IPS DF 4.7 (cell line): Measurements from ENCODE around the gene XPNPEP1.
A peak's percentile ranks its signal among the peaks of the same experiment; 100 is the strongest.

Experiments
- DNase-seq: peaks from one replicate; pipeline ENCODE4 v3.0.0-alpha.2; 2013; ENCODE audit warnings: low spot score; ENCODE audit errors: extremely low read depth

The XPNPEP1 gene

DNA sequence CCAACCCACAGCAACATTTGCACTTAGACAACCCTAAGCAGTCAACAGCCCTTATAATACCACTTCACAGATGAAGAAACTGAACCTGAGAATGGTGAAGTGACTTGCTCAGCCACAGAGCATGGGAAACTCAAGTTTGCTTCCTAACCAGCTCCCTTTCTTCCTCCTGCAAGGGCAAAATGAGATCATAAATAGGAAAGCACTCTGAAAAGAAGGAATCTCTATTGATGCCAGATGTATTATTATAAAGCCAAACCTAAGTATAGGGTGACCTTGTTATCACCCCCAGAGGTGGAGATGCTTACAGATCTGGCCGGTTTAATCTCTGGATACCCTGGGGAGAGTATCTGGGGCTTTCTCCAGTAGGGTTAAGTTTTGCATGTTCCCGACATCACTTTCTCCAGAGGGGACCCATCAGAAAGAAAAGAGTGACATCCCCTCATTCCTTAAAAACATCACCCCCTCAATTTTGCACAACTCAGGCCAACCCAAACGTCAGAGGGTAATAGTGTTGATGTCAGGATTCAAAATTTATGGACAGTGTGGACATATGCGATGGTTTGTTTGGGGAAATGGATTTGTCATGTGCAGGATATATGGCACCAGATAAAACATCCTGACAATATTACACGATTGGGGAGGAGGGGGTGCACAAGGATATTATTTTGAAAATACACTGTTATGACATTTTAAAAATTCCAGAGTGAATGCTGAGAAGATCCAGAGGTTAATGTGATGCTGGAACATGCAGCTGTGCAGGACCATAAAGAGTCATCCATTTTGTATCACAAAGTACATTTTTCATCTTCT lies 24.0 kb upstream of the XPNPEP1 start:
- DNase-seq, result no peak

DNA sequence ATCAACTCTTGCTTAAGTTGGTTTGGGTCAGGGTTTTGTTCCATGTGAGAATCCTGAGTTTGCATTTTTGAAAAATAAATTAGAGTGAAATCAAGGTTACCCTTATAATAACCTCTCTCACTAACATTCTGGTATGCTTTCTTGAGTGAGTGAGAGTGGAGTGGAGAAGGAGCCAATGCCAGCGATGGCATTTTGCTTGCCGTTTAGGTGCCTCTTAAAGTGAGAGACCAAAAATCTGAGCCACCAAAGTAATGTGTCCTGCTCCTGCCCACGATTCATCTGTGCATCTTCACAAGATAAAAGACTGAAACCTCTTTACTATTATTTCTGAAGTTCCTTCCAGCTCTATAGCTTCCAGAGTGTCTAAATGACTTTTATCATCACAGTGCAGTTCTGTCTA lies 23.4 kb upstream of the XPNPEP1 start:
- no peak for DNase-seq

DNA sequence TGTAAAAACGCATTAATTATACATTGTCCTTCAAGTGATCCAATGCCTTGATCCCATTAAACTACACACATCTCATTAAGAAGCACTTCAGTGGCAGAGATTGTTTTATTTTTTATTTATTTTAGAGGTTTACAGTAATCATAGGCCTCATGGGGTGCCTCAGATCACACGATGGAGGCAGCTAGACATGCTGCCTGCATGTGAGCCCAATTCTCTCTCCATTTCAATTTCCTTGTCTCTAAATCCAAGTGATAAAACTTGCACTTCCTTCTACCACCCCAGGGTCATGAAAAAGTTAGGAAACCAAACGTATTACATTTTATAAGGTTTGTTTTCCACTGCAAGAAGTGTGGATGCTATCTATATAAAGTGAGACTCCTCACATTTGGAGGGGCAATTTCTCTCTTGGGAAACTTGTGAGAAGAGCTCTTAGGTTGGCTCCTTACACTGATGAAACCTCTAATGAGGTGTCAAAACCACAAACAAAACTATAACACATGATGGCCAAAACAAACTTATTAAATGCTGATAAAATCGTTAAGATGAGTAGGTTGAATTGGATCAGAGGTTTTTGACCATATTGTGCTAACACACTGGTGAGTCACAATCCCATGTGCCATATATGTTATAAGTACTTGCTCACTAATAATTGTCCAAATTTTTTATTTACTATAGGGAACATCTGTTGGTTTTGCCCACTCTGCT lies 22.3 kb upstream of the XPNPEP1 start:
- no peak for DNase-seq

DNA sequence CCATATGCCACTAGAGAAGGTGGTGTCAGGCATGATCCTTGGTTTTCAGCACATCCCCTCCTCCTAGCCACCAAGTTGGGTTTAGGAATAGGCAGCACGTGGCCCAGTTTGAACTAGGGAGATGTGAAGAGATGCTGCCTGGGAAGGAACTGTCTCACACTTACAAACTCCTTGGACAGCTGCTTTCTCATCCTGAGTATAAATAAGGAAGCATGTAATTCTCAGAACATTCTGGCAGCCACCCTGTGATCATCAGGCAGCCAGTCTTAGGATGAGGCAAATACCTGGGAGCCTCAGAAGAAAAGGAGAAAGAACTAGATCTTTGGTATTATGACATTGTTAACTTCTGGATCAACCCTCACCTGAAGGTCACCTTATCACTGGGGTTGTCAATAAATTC lies 21.3 kb upstream of the XPNPEP1 start:
- no peak for DNase-seq

DNA sequence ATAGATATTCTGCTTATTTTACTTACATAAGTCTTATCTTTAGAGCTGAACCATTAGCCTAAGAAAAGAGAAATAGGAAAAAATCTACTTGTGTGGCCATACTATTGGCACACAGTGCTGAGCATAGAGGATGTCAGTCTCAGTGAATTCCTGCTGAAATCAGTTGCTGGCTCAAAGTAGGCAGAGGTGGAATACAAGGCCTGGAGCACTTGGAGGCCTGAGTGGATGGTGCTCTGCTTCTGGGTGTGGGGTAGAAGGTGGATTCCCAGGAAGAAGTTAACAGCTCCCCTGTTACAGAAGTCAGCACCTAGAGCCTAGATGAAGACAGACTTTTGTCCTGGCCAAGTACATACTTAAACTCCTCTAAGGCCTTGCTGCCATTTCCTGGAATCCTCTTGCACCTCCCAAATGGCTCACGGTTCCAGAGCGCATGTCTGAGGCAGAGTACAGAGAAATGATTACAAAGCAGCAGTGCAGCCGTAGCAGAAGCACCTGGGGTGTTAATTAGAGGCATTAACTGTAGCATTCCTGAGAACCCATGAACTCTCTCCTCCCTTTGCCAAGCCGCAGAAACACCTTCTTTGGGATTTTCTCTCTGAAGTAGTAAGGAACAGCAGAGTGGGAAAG lies 18.0 kb upstream of the XPNPEP1 start:
- DNase-seq, result no peak

DNA sequence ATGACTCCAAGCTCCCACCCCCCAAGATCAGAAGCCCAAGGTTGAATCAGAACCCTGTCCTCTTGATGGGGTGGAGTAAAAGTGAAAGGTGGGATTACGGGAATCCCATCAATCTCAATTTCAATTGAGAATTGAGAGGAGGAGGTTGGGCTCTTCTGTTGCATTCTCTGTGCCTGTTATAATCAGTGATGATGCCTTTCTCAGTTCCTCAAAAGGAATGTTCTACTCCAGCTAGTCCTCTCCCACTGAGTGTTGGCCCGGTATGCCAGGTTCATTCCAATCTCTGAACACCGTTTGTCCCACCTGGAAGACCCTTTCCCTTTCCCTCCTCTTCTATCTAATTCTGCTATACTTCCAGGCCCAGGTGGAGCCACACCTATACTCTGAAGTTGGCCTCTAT lies 17.2 kb upstream of the XPNPEP1 start:
- DNase-seq, result no peak

DNA sequence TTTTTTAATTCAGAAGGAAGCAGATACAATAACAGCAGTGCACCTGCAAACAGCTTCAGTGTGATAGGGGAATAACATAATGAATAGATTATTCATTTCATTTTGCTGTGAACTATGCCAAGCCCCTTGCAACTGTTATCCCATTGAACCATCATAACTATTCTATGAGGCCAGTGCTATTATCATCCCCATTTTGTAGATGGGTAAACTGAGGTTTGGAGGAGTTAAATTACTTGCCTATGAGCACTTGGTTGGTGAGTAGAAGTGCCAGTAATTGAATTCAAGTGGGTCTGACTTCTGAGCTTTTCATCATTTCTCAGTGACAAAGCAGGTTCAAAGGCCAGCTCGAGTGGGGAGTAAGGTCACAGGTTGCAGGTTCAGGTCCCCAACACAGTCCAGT lies 16.8 kb upstream of the XPNPEP1 start:
- DNase-seq, result no peak

DNA sequence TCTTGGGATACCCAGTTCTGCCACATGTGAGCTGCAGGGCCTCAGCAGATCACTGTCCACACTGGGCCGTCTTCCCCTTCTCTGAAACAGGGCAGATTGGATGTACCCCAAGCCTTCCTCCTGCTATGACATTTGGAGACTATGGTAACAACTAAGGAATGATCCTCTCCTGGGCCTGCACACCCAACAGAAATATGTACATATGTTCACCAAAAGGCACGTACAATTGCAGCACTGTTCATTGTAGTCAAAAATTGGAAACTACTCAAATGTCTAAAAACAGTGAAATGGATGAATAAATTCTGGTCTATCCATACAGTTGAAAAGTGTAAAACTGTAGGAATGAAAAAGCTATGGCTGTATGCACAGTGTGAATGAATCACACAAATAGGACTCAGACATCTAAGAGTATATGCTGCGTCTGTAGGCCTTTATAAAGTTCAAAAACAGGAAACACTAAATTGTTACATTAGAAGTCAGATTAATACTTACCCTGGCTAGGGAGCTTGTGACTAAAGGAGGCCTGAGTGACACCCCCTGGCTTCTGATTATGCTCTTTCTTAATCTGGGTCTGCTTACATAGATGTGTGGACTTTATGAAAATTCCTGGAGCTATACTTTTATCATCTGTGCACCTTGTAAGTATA lies 16.1 kb upstream of the XPNPEP1 start:
- DNase-seq, result no peak

DNA sequence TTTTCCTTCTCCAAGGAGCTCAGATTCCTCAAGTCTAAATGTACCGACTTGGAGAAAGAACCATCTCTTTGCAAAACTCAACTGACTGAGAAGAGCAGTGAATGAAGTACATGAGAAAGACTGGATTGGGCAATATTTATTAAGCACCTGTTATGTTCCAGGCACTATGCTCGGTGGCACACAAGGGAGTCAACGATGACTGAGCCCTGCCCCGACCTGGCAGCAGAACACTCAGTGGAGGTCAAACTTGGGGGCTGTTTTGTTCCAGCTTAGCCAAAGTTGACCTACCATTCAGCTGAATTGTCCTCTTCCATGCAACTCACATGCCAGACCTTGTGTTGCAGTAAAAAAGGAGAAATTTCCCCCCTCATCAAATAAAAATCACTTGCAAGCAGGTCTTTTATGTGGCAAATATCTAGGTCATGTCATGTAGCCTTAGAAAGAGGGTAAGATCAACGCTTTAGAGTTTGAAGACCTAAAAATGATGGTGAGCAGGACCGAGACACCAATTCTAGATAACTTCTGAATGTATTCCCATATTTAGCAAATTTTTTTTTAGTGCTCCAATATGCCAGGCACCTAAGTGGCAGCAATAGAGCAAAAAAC lies 14.3 kb upstream of the XPNPEP1 start:
- no peak for DNase-seq

DNA sequence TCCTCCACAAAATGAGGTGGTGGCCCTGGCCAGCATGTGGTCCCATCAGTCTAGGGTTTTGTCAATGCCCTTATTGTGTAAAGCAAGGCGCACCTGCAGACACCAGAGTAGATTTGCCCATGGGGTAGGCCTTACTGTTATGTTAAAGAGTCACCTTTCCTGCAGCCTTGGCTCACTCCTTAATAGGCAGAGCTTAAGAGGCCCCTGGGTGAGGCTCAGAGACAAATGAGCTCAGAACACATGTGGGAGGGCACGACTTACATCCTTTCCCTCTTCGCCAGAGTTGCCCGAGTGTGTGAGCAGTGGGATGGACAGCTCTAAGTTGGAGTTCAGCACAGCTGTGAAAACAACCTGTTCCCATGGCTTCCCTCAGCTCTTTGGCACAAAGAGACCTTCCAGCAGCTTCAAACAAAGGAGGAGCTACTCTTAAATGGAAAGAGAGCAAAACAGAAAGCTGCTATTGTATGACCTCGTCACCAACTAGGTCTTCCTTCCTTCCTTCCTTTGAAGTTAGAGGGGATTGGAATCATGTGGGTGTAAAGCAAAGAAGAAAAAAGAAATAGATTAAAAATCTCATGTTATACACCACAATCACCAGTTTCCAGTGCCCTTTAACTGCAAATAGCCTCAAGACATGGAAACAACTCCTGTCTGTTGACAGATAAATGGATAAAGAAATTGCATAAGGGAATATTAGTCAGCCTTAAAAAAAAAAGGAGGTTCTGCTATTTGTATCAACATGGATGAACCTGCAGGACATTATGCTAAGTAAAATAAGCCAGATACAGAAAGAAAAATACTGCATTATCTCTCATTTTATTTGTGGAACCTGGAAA lies 11.9 kb upstream of the XPNPEP1 start:
- DNase-seq, result peak; percentile 89

DNA sequence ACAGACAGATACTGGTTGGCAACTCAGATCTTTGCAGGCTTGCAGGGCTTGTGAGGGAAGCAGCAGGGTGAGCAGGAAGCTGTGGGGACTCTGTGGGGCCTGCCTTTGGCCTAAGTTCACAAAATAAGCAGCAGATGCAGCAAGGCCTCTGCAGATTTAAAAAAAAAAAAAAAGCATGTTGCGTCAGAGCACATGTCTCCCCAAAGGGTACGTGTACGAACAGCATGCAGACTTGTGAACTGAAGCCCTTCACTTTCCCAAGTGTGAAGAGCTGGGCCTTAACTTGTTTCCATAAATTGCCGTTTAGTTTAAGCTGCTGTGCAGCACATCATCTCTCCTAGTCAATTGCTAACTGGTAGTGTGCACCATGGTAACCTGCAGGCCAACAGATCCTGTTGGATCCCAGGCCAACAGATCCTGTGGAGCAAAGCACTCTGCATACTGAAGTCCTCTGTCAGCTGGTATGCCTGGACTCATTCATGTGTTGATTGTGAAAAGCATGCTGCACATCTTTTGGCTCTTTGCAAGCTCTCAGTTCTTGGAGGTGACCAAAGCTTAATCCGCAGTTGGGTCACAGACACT lies 10.8 kb upstream of the XPNPEP1 start:
- DNase-seq, result no peak

DNA sequence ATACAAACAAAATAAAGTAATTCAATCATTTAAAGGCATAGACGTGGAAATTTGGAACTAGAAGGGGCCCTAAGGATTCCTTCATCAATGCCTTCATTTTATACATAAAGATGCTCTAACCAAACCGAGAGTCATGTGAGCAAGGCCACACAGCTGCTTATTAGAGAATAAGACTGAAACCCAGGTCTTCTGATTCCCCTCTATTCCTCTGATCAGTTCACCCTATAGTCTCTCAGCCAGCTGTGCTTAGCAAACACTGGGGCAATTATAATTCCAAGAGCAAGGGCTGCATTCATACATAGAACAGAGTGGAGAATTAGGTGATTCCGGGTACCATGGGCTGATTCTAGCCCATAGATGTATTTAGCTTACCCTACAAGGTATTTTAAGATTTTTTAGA lies 9.7 kb upstream of the XPNPEP1 start:
- no peak for DNase-seq

DNA sequence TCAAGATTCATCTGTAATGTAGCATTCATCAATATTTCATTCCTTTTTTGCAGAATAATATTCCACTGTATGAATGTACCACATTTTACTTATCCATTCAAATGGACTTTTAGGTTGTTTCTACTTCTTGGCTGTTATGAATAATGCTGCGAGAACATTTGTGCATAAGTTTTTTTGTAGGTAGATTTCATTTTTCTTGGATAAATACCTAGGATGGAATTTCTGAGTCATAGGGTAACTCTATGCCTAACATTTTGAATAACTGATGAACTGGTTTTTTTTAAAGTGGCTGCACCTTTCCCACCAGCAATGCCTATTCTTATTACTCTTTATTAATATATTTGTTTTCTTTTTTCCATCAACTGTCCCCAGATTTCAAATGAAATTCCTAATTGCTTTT lies 9.1 kb upstream of the XPNPEP1 start:
- DNase-seq, result no peak

DNA sequence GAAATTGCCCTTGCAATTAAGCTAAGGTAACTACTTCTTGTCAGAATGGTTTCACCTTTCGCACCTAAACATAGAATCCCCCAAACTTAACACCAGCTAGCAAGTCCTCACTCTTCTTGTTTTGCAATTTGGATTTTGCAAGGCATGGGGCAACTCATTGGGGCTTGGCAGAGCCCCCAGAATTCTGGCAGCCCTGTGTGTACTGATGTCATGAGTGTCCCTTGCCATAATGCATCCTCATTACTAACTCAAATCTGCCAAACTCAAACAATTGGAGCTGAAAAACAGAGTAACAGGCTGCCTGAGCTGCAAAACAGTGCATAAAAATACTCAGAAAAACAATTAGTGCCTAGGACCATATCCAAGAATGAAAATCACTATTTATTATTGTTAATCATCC lies 7.9 kb upstream of the XPNPEP1 start:
- DNase-seq, result no peak

DNA sequence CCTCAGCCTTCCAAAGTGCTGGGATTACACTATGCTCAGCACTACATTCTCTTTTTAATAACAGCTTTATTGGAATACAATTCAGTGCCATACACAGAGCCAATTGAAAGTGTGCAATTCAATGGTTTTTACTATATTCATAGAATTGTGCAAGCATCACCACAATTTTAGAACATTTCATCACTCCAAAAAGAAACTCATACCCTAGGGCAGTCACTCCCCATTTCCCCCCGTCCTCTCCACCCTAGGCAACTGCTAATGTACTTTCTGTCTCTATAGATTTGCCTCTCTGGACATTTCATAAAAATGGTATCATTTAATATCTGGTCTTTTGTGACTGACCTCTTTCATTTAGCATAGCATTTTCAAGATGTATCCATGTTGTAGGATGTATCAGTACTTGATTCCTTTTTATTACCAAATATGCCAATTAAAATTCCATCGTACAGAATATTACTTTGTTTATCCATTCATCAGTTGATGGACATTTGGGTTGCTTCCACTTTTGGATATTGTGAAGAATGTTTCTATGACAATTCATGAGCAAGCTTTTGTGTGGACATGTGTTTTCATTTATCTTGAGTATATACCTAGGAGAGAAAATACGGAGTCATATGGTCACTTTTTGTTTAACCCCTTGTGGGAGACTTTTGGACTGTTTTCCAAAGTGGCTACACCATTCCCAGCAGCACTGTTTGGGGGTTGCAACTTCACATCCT lies 6.3 kb upstream of the XPNPEP1 start:
- no peak for DNase-seq

DNA sequence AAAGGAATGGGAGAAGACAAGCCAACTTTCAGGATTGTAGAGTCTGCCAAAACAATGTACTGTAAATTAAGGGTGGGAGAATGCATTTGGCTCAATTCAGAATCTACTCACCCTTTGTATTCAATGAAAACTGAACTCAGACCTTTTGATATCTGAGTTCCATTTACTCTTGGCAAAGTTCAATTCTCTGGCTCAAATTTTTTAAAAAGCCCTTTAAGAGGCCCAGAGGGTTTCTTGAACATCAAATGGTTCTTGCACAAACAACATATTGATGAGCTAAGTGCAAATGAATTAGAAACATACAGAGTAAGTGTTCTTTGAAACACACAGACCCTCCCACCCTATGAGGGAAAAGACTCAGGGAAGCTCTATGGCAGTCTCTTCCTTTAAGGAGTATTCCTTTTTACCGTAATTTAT lies 5.2 kb upstream of the XPNPEP1 start:
- DNase-seq, result no peak

DNA sequence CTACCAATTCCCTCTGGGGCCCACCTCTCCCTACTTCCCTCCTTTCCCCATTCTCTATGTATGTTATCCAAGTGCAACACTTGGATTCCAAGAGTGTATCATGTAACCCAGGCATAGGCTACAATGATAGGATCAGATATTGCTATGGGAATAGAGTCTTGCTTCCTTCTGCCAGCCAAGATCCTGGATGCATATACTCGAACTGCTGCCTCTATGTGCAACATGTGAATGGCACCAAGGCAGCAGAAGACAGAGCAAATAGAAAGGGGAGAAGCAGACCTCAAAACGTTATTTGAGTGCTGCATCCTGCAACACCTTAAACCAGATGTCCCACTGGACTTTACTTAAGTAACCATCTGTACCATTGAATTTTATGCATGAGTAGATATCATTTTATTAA lies 3.5 kb upstream of the XPNPEP1 start:
- no peak for DNase-seq

DNA sequence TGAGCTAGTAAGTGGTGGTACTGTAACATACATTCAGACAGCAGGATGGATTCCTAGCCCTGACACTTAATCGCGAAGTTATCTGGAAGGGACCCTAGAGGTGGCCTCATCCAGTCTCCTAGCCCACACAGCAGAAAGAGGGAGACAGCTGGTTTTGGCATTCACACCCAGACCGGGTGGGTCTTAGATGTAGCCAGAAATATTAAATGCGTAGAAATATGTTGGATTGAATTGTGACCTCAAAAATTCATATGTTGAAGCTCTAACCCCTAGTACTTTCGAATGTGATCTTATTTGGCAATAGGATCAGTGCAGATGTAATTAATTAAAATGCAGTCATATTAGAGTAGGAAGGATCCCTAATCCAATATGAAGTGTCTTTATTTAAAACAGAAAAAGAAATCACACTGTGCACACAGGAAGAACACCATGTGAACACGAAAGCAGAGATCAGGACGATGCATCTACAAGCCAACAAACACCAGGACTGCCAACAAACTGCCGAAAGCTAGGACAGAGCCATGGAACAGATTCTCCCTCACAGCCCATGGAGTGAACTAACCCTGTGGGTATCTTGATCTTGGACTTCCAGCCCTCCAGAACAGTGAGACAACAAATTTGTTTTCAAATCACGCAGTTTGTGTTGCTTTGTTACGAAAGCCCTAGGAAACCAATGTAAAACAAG lies 2.9 kb upstream of the XPNPEP1 start:
- no peak for DNase-seq

DNA sequence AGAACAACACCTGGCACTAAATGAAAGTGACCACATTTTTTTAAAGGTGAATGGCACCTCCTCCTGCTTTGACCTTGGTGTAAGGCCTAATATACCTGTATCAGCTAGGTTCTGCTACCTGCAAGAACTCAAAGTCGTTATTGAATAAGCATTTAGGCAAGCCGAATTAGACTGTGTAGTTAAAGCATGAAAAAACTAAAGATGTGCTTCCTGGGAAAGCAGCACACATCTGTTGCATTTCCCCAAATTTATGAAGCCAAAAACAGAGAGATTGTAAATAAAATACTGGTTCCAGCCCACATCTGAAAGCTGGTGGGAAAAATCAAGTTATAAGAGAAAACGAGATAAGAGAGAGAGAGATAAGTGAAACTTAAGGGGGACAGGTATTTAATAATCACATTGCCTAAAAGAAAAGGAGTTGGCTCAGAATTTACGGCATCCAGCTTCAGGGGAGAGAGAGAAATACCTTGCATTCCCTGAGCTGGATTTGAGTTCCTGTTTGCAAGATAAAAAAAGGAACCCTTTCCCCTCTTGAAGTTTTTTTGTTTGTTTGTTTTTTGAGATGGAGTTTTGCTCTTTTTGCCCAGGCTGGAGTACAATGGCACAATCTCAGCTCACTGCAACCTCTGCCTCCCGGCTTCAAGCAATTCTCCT lies 1.8 kb upstream of the XPNPEP1 start:
- DNase-seq, result no peak
